Progenitor cell of endocrine pancreas (in vitro differentiated cells): Measurements from ENCODE around the gene PRM3. TPM values are rescaled to one million over a fixed set of nuclear protein-coding genes. Genes with fewer than 3 reads are reported as not detected.

Experiments
- DNase-seq: peaks from one replicate; pipeline ENCODE4 v3.0.0; 2021; ENCODE audit warnings: low spot score; ENCODE audit not compliant: unreplicated experiment
- H3K27ac Mint-ChIP-seq: 2 replicates; pipeline ENCODE4 v1.8.0; 2021; ENCODE audit warnings: mild to moderate bottlenecking, moderate library complexity, mixed read lengths
- H3K27me3 Mint-ChIP-seq: 2 replicates; pipeline ENCODE4 v1.8.0; 2021; ENCODE audit warnings: mixed read lengths
- H3K36me3 Mint-ChIP-seq: 2 replicates; pipeline ENCODE4 v1.8.0; 2022; ENCODE audit warnings: mixed read lengths; ENCODE audit not compliant: insufficient read depth
- H3K4me1 Mint-ChIP-seq: 2 replicates; pipeline ENCODE4 v1.8.0; 2021; ENCODE audit warnings: low read depth, mixed read lengths
- H3K4me3 Mint-ChIP-seq: 2 replicates; pipeline ENCODE4 v1.8.0; 2021; ENCODE audit warnings: low read depth, mild to moderate bottlenecking, moderate library complexity, mixed read lengths
- H3K9me3 Mint-ChIP-seq: 2 replicates; pipeline ENCODE4 v1.8.0; 2021; ENCODE audit warnings: low read depth, mixed read lengths
- total RNA-seq: library from RNA; stranded (reverse); gene quantifications from 2 replicates; pipeline ENCODE4 v1.2.1, GENCODE V29; 2021
- TF ChIP-seq, protein P1 (sequence below): fragments of 200-600 bp; sonication (generic); IDR thresholded peaks from one replicate; pipeline ENCODE4 v1.5.0; 2021; ENCODE audit warnings: antibody characterized with exemption, mild to moderate bottlenecking; ENCODE audit not compliant: unreplicated experiment

PRM3 gene
- total RNA-seq, 1 donor from 2014 or later, result not detected

DNA sequence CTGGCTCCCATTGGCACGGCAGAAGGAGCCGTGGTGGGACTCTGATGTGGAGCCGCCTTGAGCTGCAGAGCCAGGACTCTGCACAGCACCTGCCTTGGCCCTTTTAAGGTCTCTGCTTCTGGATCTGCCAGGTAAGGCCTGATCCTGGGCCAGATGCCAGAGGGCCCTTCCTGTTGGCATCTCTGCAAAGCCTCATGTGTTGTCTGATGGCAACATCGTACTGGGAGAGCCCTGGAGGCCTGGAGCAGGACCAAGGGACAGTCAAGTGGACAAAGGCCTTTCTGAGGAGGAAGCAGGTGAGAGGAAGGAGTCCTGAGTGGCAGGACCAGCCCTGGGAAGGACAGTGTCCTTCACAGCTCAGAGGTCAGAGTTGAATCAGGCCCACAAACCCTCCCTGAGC, 43.5 kb downstream of the PRM3 start:
- DNase-seq, result no peak
- H3K36me3 Mint-ChIP-seq, result no peaks in the 10 kb centered on the region
- H3K4me3 Mint-ChIP-seq, result no peak overlapping the region
- H3K4me1 Mint-ChIP-seq, result no peaks in the 10 kb centered on the region
- no peak overlapping the region for H3K27ac Mint-ChIP-seq
- TF ChIP-seq, protein P1, sequence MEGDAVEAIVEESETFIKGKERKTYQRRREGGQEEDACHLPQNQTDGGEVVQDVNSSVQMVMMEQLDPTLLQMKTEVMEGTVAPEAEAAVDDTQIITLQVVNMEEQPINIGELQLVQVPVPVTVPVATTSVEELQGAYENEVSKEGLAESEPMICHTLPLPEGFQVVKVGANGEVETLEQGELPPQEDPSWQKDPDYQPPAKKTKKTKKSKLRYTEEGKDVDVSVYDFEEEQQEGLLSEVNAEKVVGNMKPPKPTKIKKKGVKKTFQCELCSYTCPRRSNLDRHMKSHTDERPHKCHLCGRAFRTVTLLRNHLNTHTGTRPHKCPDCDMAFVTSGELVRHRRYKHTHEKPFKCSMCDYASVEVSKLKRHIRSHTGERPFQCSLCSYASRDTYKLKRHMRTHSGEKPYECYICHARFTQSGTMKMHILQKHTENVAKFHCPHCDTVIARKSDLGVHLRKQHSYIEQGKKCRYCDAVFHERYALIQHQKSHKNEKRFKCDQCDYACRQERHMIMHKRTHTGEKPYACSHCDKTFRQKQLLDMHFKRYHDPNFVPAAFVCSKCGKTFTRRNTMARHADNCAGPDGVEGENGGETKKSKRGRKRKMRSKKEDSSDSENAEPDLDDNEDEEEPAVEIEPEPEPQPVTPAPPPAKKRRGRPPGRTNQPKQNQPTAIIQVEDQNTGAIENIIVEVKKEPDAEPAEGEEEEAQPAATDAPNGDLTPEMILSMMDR, result no peak
- H3K9me3 Mint-ChIP-seq, result no peaks in the 10 kb centered on the region
- H3K27me3 Mint-ChIP-seq, result peaks cover 8% of the 10 kb centered on the region

DNA sequence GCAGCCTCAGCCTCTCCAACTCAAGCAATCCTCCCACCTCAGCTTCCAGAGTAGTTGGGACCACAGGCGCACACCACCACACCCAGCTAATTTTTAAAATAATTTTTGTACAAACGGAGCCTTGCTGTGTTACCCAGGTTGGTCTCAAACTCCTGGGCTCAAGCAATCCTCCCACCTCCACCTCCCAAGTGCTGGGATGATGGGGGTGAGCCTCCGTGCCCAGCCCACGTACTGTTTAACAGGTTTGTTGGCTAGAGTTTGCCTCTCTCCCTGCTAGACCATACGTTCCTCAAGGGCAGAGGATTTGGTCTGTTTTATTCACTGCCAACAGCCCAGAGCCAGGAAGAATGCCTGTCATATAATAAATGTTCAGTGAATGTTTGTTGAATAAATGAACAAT, 44.0 kb downstream of the PRM3 start:
- H3K9me3 Mint-ChIP-seq, result no peaks in the 10 kb centered on the region

DNA sequence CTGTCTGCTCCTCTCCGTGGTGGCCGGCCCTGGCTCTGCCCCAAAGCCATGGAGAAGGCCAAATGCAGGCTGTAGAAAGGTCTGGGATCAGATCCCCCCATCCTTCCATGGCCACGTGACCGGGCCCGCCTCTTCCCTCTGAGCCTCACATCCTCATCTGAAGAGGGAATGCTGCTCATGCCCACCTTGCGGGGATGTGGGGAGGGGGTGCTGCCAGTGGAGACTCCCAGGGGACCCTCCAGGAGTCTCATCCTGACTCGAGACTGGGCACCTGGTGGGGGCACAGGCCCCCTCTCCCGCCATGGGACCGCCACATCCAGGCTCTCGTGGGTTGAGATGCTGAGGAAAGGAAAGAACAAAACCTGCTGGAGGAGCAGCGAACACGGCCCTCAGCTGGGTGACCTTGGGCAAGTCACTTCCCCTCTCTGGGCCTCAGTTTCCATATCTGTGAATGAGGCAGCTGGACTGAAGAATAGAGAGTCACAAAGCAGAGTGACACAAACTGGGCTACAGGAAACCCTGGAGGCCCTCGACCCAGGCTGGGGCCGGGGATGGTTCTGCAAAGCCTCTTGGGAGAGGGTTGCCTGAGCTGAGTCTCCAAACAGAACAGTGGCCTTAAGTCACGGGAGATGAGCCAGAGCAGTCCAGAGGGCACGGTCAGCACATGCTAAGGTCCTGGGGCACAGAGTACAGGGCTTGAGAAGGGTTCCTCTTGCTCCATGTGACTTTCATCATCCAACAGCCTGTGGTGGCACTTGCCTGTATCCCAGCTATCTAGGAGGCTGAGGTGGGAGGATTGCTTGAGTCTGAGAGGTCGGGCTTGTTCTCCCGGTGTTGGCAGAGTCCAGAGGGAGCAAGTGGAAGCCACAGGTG, 47.5 kb downstream of the PRM3 start:
- Mint-ChIP-seq H3K27me3 (peaks cover 11% of the 10 kb centered on the region), H3K36me3 (no peaks in the 10 kb centered on the region), H3K27ac (no peak overlapping the region), H3K4me3 (no peak overlapping the region), H3K9me3 (no peaks in the 10 kb centered on the region), H3K4me1 (no peaks in the 10 kb centered on the region)
- TF ChIP-seq, protein P1, result no peak
- no peak for DNase-seq

More for the DNA sequence above, 44.0 kb downstream of the PRM3 start:
- TF ChIP-seq, protein P1, result no peak
- no peak for DNase-seq
- H3K27ac Mint-ChIP-seq, result no peak overlapping the region
- H3K36me3 Mint-ChIP-seq, result no peaks in the 10 kb centered on the region
- H3K27me3 Mint-ChIP-seq, result peaks cover 11% of the 10 kb centered on the region
- H3K4me3 Mint-ChIP-seq, result no peak overlapping the region
- H3K4me1 Mint-ChIP-seq, result no peaks in the 10 kb centered on the region

DNA sequence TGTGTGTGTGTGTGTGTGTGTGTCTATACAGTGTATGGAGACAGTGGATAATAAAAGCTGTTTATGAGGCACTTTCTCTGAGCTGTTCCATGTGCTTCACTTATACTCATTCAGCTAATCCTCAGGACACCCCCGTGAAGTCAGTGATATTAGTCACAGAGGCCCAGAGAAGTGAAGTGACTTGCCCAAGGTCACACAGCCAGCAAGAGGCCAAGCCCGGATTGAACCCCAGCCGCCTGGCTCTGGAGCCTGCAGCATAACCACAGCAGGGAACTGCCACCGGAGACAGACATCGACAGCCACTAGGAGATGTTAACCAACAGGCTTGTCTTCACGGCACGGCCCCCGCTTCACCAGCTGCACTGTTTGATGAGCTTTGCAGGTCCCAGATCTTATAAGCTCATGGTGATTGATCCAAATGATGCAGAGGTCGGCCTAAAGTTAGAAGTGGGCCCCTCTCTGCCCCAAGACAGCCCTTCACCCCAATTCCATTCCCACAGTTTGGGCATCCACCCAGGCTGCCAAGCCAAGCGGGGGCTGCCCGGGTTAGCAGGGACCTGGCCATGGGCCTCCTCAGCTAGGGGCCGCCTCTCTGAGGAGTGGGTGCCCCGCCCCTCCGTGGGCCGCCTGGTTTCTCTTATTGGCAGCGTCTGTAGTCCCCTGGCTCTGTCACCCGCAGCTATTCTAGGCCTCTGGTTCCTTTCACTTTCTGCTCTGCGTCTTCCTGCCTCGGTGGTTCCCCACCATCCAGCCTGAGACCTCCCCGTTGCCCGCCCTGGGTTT, 48.3 kb downstream of the PRM3 start:
- H3K27ac Mint-ChIP-seq, result no peak overlapping the region
- no peaks in the 10 kb centered on the region for H3K36me3 Mint-ChIP-seq
- H3K4me3 Mint-ChIP-seq, result no peak overlapping the region
- H3K9me3 Mint-ChIP-seq, result no peaks in the 10 kb centered on the region
- H3K4me1 Mint-ChIP-seq, result no peaks in the 10 kb centered on the region
- TF ChIP-seq, protein P1, result no peak
- DNase-seq, result no peak
- H3K27me3 Mint-ChIP-seq, result peaks cover 11% of the 10 kb centered on the region

DNA sequence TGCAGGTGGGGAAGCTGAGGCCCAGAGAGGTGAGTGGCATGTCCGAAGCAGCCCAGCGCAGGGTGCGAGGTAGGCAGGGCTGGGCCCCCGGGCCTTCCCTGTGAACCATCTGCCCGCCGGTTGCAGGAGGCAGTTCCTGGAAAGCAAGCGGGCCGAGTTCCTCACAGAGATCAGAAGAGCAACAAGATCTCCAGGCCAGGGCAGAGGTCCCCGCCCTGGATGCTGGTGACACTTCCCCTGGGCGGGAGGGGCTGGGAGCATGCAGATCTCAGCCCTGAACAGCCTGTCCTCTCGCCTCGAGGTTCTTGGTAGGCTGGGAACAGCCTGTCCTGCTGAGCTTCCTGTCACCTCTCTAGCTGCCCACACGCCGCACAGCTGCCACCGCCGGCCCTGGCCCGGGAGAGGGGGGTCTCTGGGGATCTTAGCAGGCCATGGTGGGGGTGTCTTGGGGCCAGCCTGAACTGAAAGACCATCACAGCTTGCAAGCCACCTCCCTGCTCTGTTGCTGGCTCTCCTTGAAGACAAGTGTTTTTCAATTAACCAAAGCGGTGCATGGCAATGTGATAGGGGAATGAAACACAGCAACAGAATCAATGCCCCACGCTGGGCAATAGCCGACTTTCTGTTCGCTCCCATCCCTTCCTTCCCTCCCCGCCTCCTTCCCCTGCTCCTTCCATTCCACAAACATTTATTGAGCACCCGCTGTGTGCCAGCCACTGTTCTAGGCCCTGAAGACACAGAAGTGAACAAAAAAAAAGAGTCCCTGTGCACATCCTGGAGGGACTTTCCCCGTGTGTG, 49.1 kb downstream of the PRM3 start:
- no peaks in the 10 kb centered on the region for H3K36me3 Mint-ChIP-seq
- no peak for DNase-seq
- no peak overlapping the region for H3K27ac Mint-ChIP-seq
- no peaks in the 10 kb centered on the region for H3K4me1 Mint-ChIP-seq
- no peaks in the 10 kb centered on the region for H3K9me3 Mint-ChIP-seq
- no peak overlapping the region for H3K4me3 Mint-ChIP-seq
- H3K27me3 Mint-ChIP-seq, result peaks cover 11% of the 10 kb centered on the region
- TF ChIP-seq, protein P1, result no peak
